B cell (primary cell): Measurements from ENCODE around the gene RUSF1. TPM values are rescaled to one million over a fixed set of nuclear protein-coding genes. Genes with fewer than 3 reads are reported as not detected.
"Not testable (repeated sequence)": the region's sequence is repeated elsewhere in the genome, so short reads cannot be mapped to it uniquely, and the experiment has no call there.

Experiments
- ATAC-seq: fragments of 200-7000 bp; cut with Tn5 transposase; one replicate; pipeline ENCODE4 v1.10.0; 2021; ENCODE audit warnings: low read depth, mild to moderate bottlenecking, moderate number of reproducible peaks, moderate library complexity
- CTCF ChIA-PET: fragments of 350-600 bp; sonication (Branson Sonifier 250); formaldehyde crosslinking; loops from one replicate; lab custom pipeline; 2021; ENCODE audit warnings: antibody characterized with exemption, inconsistent platforms; lab: Charles Lee
- POLR2A ChIA-PET: fragments of 350-600 bp; sonication (Branson Sonifier 250); formaldehyde crosslinking; loops from one replicate; lab custom pipeline; 2021; ENCODE audit warnings: antibody characterized with exemption; lab: Charles Lee
- DNase-seq: peaks from one replicate; pipeline ENCODE4 v3.0.0; 2013
- H2AFZ ChIP-seq: 2 replicates; pipeline ENCODE4 v1.6.1; 2012; ENCODE audit warnings: mild to moderate bottlenecking, low read depth, low read length; ENCODE audit not compliant: insufficient read depth, poor library complexity, severe bottlenecking
- H3K27ac ChIP-seq, 2 donors: 1 replicate in 1 of 2; 2 replicates in 1 of 2; pipeline ENCODE4 v1.5.1; 2012 to 2013; ENCODE audit warnings: low read length in 2 of 2, mild to moderate bottlenecking in 2 of 2, moderate library complexity in 1 of 2
- H3K27me3 ChIP-seq, 4 experiments: fragments of 200-600 bp in 1 of 4; sonication (generic) in 1 of 4; replicated peaks in 1 of 4; 1 replicate in 2 of 4; 2 replicates in 2 of 4; pipeline versions ENCODE4 v1.6.1 to v1.7.0; 2013 to 2016; ENCODE audit warnings: low read length in 3 of 4, mild to moderate bottlenecking in 2 of 4, mixed read lengths in 1 of 4, moderate library complexity in 1 of 4; ENCODE audit not compliant: insufficient read depth in 4 of 4, control insufficient read depth in 3 of 4; ENCODE audit errors: control extremely low read depth in 1 of 4
- H3K36me3 ChIP-seq, 2 experiments: replicated peaks in 1 of 2; 1 replicate in 1 of 2; 2 replicates in 1 of 2; pipeline versions ENCODE4 v1.6.1 to v1.7.1; 2013; ENCODE audit warnings: low read length in 1 of 2; ENCODE audit not compliant: insufficient read depth in 2 of 2, control insufficient read depth in 1 of 2; ENCODE audit errors: control extremely low read depth in 1 of 2, extremely low read depth in 1 of 2
- H3K4me1 ChIP-seq, 2 donors: fragments of 200-600 bp in 1 of 2; sonication (generic) in 1 of 2; 1 replicate in 1 of 2; 2 replicates in 1 of 2; pipeline versions ENCODE4 v1.5.1 to v1.6.1; 2013 to 2017; ENCODE audit warnings: low read length in 2 of 2; ENCODE audit not compliant: control insufficient read depth in 2 of 2, insufficient read depth in 2 of 2
- H3K4me2 ChIP-seq: replicated peaks from 2 replicates; pipeline ENCODE3; 2012; ENCODE audit warnings: mild to moderate bottlenecking, low read depth, low read length; ENCODE audit not compliant: poor library complexity, severe bottlenecking
- H3K4me3 ChIP-seq, 5 experiments: fragments of 200-600 bp in 1 of 5; sonication (generic) in 1 of 5; 1 replicate in 3 of 5; 2 replicates in 2 of 5; pipeline versions ENCODE4 v1.5.1 to v1.7.0; 2011 to 2016; ENCODE audit warnings: low read length in 4 of 5, mild to moderate bottlenecking in 4 of 5, low read depth in 2 of 5, control low read depth in 1 of 5, moderate library complexity in 1 of 5; ENCODE audit not compliant: insufficient read depth in 1 of 5; ENCODE audit errors: control extremely low read depth in 1 of 5, extremely low read depth in 1 of 5
- H3K79me2 ChIP-seq: fragments of 200-600 bp; sonication (generic); one replicate; pipeline ENCODE4 v1.6.0; 2016; ENCODE audit warnings: low read length; ENCODE audit not compliant: control insufficient read depth, insufficient read depth
- H3K9ac ChIP-seq: fragments of 200-600 bp; sonication (generic); 2 replicates; pipeline ENCODE4 v1.6.1; 2017; ENCODE audit warnings: mild to moderate bottlenecking, low read length, moderate library complexity
- H3K9me3 ChIP-seq, 3 donors: one replicate each; pipeline versions ENCODE4 v1.6.1 to v1.7.1; 2013; ENCODE audit warnings: low read length in 2 of 3; ENCODE audit not compliant: control insufficient read depth in 2 of 3, insufficient read depth in 1 of 3; ENCODE audit errors: control extremely low read depth in 1 of 3
- H4K20me1 ChIP-seq: 2 replicates; pipeline ENCODE4 v1.6.0; 2012; ENCODE audit warnings: mild to moderate bottlenecking, low read length; ENCODE audit not compliant: insufficient read depth, control insufficient read depth, poor library complexity, severe bottlenecking
- H3K27ac Mint-ChIP-seq: one replicate; pipeline ENCODE4 v1.8.0; 2021; ENCODE audit warnings: mixed read lengths
- H3K27me3 Mint-ChIP-seq: one replicate; pipeline ENCODE4 v1.8.0; 2021; ENCODE audit warnings: mixed read lengths
- H3K4me1 Mint-ChIP-seq: one replicate; pipeline ENCODE4 v1.8.0; 2021; ENCODE audit warnings: mixed read lengths
- H3K4me3 Mint-ChIP-seq: one replicate; pipeline ENCODE4 v1.8.0; 2021; ENCODE audit warnings: mixed read lengths
- H3K9me3 Mint-ChIP-seq: one replicate; pipeline ENCODE4 v1.8.0; 2022; ENCODE audit warnings: mixed read lengths; ENCODE audit not compliant: insufficient read depth
- EZH2 ChIP-seq: IDR thresholded peaks from 2 replicates; pipeline ENCODE4 v1.6.1; 2012; ENCODE audit warnings: borderline replicate concordance, low read depth, mild to moderate bottlenecking, moderate library complexity, low read length; ENCODE audit not compliant: insufficient read depth, poor library complexity, severe bottlenecking
- WGBS: methylation state at CpG from one replicate; pipeline ENCODE4 v1.1.5; 2013; ENCODE audit warnings: missing lambda C conversion rate; ENCODE audit not compliant: insufficient coverage; 5-methylcytosine and 5-hydroxymethylcytosine counted together
- intact Hi-C: fragments of 100-400 bp; cut with micrococcal nuclease; formaldehyde crosslinking; loops from one replicate; pipeline ENCODE4 v1.10.0; 2022
- polyA plus RNA-seq: library from polyadenylated mRNA; depleted of rRNA; stranded (reverse); fragments of >200 nt; gene quantifications from 2 replicates; pipeline ENCODE4 v1.2.3, GENCODE V29; 2012
- total RNA-seq, 2 donors: library from RNA; stranded (reverse); fragments of 120-200 nt in 1 of 2; gene quantifications; 1 replicate in 1 of 2; 2 replicates in 1 of 2; pipeline versions ENCODE4 v1.2.3 to v1.2.4, GENCODE V29; 2013 to 2022
- TF ChIP-seq, protein P1 (sequence below): fragments of 200-600 bp; IDR thresholded peaks from one replicate; pipeline ENCODE4 v1.8.0; 2022; ENCODE audit warnings: antibody characterized with exemption, mild to moderate bottlenecking

Gene RUSF1
- total and polyA plus RNA-seq, 2 donors (not counting 1 experiment from before 2014, with no cell fraction given), result 103 to 132 TPM

DNA sequence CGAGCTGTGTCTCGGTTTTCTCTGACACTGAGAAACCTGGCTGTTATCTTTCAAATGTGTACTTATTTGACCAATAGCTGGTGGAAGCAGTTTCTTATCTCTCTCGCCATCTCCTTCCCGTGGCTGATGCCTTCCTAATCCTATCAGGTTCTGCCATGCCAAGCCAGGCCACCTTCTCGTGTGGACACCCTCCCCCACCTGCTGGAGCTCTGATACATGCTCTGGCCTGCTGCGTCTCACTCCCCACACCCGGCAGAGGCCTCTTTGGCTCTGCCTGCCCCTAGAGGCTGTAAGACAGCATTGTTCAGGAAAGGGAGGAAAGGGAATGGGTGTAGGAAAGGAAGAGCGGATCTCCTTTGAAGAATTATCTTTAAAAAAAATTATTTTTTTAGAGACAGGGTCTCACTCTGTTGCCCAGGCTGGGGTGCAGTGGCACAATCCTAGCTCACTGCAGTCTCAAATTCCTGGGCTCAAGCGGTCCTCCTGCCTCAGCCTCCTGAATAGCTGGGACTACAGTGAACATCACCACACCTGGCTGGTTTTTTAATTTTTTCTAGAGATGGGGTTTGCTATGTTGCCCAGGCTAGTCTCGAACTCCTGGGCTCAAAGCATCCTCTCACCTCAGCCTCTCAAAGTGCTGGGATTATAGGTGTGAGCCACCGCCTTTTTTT lies 56.4 kb downstream of the RUSF1 start:
- Histone ChIP-seq H3K9me3 (no peaks in the 10 kb centered on the region), H4K20me1 (peaks cover 15% of the 10 kb centered on the region), H3K79me2 (peaks cover 5% of the 10 kb centered on the region), H3K4me2 (no peak overlapping the region), H3K36me3 (no peaks in the 10 kb centered on the region), H3K27me3 (no peaks in the 10 kb centered on the region), H3K4me3 (no peak overlapping the region), H3K27ac (no peak overlapping the region), H3K9ac (no peak overlapping the region), H3K4me1 (peaks cover 13 to 14% of the 10 kb centered on the region in 2 donors), H2AFZ (no peak overlapping the region)
- peaks cover 29% of the 10 kb centered on the region for H3K4me1 Mint-ChIP-seq
- POLR2A ChIA-PET, result interaction anchor here (0.6 to 0.7 kb wide), 3 partner anchors 286 to 498 kb away, joined by 3 to 6 read pairs (median 4); no protein-coding TSS in a partner anchor
- no peak overlapping the region for H3K27ac Mint-ChIP-seq
- TF ChIP-seq EZH2, result no peak
- TF ChIP-seq, protein P1, sequence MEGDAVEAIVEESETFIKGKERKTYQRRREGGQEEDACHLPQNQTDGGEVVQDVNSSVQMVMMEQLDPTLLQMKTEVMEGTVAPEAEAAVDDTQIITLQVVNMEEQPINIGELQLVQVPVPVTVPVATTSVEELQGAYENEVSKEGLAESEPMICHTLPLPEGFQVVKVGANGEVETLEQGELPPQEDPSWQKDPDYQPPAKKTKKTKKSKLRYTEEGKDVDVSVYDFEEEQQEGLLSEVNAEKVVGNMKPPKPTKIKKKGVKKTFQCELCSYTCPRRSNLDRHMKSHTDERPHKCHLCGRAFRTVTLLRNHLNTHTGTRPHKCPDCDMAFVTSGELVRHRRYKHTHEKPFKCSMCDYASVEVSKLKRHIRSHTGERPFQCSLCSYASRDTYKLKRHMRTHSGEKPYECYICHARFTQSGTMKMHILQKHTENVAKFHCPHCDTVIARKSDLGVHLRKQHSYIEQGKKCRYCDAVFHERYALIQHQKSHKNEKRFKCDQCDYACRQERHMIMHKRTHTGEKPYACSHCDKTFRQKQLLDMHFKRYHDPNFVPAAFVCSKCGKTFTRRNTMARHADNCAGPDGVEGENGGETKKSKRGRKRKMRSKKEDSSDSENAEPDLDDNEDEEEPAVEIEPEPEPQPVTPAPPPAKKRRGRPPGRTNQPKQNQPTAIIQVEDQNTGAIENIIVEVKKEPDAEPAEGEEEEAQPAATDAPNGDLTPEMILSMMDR, result no peak
- no peaks in the 10 kb centered on the region for H3K9me3 Mint-ChIP-seq
- CTCF ChIA-PET, result interaction anchor here (0.6 to 1.5 kb wide), 3 partner anchors 9 to 232 kb away, joined by 3 to 8 read pairs (median 3); partner anchors contain the start of gene ZNF843
- no peaks in the 10 kb centered on the region for H3K27me3 Mint-ChIP-seq
- ATAC-seq (no peak), DNase-seq (no peak)
- 58% methylated on average over 4 of the region's 11 CpGs for WGBS
- H3K4me3 Mint-ChIP-seq, result no peak overlapping the region
- intact Hi-C loops, result no loop called here

DNA sequence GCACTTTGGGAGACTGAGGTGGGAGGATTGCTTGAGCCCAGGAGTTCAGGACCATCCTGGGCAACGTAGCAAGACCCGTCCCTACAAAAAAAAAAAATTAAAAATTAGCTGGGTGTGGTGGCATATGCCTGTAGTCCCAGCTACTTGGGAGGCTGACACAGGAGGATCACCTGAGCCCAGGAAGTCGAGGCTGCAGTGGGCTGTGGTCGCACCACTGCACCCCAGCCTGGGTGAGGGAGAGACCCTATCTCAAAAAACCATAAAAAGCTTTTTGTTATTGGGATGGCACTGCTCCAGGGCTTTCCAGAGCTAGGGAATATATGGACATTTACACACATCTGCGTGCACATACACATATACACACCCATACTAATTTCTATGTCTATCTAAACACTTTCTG lies 57.0 kb downstream of the RUSF1 start:
- peaks cover 8 to 9% of the 10 kb centered on the region in 2 donors for H3K4me1 ChIP-seq
- no peaks in the 10 kb centered on the region for H3K36me3 ChIP-seq
- no peak overlapping the region for H2AFZ ChIP-seq
- peaks cover 12% of the 10 kb centered on the region for H4K20me1 ChIP-seq
- ATAC-seq (no peak), DNase-seq (no peak)
- H3K27me3 Mint-ChIP-seq, result no peaks in the 10 kb centered on the region
- peaks cover 5% of the 10 kb centered on the region for H3K79me2 ChIP-seq
- peaks cover 26% of the 10 kb centered on the region for H3K4me1 Mint-ChIP-seq
- H3K4me3 Mint-ChIP-seq, result no peak overlapping the region
- ChIA-PET POLR2A (interaction anchor here (0.6 kb wide), 1 partner anchor 334 kb away, joined by 4 read pairs; no protein-coding TSS in a partner anchor), CTCF (interaction anchor here (0.6 to 1.5 kb wide), 3 partner anchors 9 to 232 kb away, joined by 3 to 8 read pairs (median 3); partner anchors contain the start of gene ZNF843)
- no peak overlapping the region for H3K9ac ChIP-seq
- no peak overlapping the region for H3K4me2 ChIP-seq
- no peak overlapping the region for H3K4me3 ChIP-seq
- no peak overlapping the region for H3K27ac Mint-ChIP-seq
- 100% methylated on average over 5 of the region's 5 CpGs for WGBS
- no peak overlapping the region for H3K27ac ChIP-seq
- no peaks in the 10 kb centered on the region for H3K9me3 ChIP-seq
- no peaks in the 10 kb centered on the region for H3K27me3 ChIP-seq
- no peak for TF ChIP-seq EZH2
- TF ChIP-seq, protein P1, result no peak
- H3K9me3 Mint-ChIP-seq, result no peaks in the 10 kb centered on the region
- intact Hi-C loops, result no loop called here

DNA sequence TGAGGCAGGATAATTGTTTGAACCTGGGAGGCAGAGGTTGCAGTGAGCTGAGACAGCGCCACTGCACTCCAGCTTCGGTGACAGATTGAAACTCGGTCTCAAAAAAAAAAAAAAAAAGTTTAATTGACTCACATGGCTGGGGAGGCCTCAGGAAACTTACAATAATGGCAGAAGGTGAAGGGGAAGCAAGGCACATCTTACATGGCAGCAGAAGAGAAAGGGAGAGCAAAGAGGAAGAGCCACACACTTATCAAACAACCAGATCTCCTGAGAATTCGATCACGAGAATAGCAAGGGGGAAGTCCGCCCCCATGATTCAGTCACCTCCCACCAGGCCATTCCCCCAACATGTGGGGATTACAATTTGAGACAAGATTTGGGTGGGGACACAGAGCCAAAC lies 62.3 kb downstream of the RUSF1 start:
- H3K9me3 ChIP-seq, POLR2A ChIA-PET, H3K4me1 ChIP-seq, H4K20me1 ChIP-seq, H3K27me3 ChIP-seq, H3K4me3 ChIP-seq, H3K9me3 Mint-ChIP-seq, H3K27ac Mint-ChIP-seq, H3K4me2 ChIP-seq, H3K27me3 Mint-ChIP-seq, H3K36me3 ChIP-seq, DNase-seq, ATAC-seq, H3K4me1 Mint-ChIP-seq, H3K9ac ChIP-seq, H3K4me3 Mint-ChIP-seq, H3K27ac ChIP-seq, H2AFZ ChIP-seq, H3K79me2 ChIP-seq, intact Hi-C loops: not testable (repeated sequence)
- CTCF ChIA-PET, result interaction anchor here (0.7 to 4.9 kb wide), 4 partner anchors 11 to 491 kb away, joined by 3 to 63 read pairs (median 23); partner anchors contain the start of genes ARMC5 and HSD3B7
- 100% methylated on average over 1 of the region's 6 CpGs for WGBS
